Smooth muscle cell (in vitro differentiated cells): ENCODE measurements around the gene TBC1D1. TPM values are rescaled to one million over a fixed set of nuclear protein-coding genes. Genes with fewer than 3 reads are reported as not detected.

Experiments
- DNase-seq: peaks from one replicate; lab custom pipeline; 2025; ENCODE audit not compliant: unreplicated experiment; lab: John Stamatoyannopoulos, UW
- H2AFZ ChIP-seq: fragments of 200-600 bp; sonication (generic); 2 replicates; pipeline ENCODE4 v1.6.0; 2016; ENCODE audit warnings: antibody characterized with exemption, low read depth, mild to moderate bottlenecking
- H3F3A ChIP-seq: fragments of 200-600 bp; sonication (generic); 2 replicates; pipeline ENCODE4 v1.6.0; 2017; ENCODE audit warnings: antibody characterized with exemption, low read depth
- H3K27ac ChIP-seq: fragments of 200-600 bp; sonication (generic); 2 replicates; pipeline ENCODE4 v1.5.1; 2016; ENCODE audit warnings: low read depth, mild to moderate bottlenecking
- H3K27me3 ChIP-seq: fragments of 200-600 bp; sonication (generic); 2 replicates; pipeline ENCODE4 v1.6.1; 2016; ENCODE audit warnings: low read depth, mild to moderate bottlenecking
- H3K36me3 ChIP-seq: fragments of 200-600 bp; sonication (generic); 2 replicates; pipeline ENCODE4 v1.5.1; 2016; ENCODE audit warnings: low read depth
- H3K4me1 ChIP-seq: fragments of 200-600 bp; sonication (generic); 2 replicates; pipeline ENCODE4 v1.5.1; 2016; ENCODE audit warnings: low read depth
- H3K4me2 ChIP-seq: fragments of 200-600 bp; sonication (generic); 2 replicates; pipeline ENCODE4 v1.6.0; 2016; ENCODE audit warnings: mild to moderate bottlenecking
- H3K4me3 ChIP-seq: fragments of 200-600 bp; sonication (generic); 2 replicates; pipeline ENCODE4 v1.5.1; 2016; ENCODE audit warnings: mild to moderate bottlenecking
- H3K79me2 ChIP-seq: fragments of 200-600 bp; sonication (generic); 2 replicates; pipeline ENCODE4 v1.6.0; 2016; ENCODE audit warnings: low read depth, mild to moderate bottlenecking
- H3K9ac ChIP-seq: fragments of 200-600 bp; sonication (generic); 2 replicates; pipeline ENCODE4 v1.6.0; 2016; ENCODE audit warnings: low read depth
- H3K9me3 ChIP-seq: fragments of 200-600 bp; sonication (generic); replicated peaks from 2 replicates; pipeline ENCODE4 v1.5.1; 2016; ENCODE audit warnings: low read depth
- H4K20me1 ChIP-seq: fragments of 200-600 bp; sonication (generic); 2 replicates; pipeline ENCODE4 v1.6.0; 2016; ENCODE audit warnings: low read depth
- CTCF ChIP-seq: fragments of 200-600 bp; sonication (generic); IDR thresholded peaks from 2 replicates; pipeline ENCODE4 v1.5.1; 2017; ENCODE audit warnings: borderline replicate concordance, mild to moderate bottlenecking, antibody characterized with exemption; ENCODE audit not compliant: insufficient read depth, poor library complexity, severe bottlenecking
- WGBS: methylation state at CpG from one replicate; pipeline ENCODE4 v1.1.7; 2016; ENCODE audit warnings: low lambda C conversion rate; 5-methylcytosine and 5-hydroxymethylcytosine counted together
- polyA plus RNA-seq: library from polyadenylated mRNA; unstranded; fragments of >200 nt; fragmentation: Nextera tagmentation; extraction: Ambion mirVana; gene quantifications from 2 replicates; pipeline ENCODE4 v1.2.1, GENCODE V29; 2016
- total RNA-seq: library from RNA; depleted of rRNA; stranded (reverse); fragments of >200 nt; gene quantifications from 2 replicates; pipeline ENCODE4 v1.2.3, GENCODE V29; 2014

Gene TBC1D1
- total and polyA plus RNA-seq, 2 experiments from 2014 or later, result 81.5 to 117 TPM

- H2AFZ ChIP-seq, result no peak overlapping the region
- H3K4me3 ChIP-seq, result no peak overlapping the region
- 77% methylated on average over 4 of the region's 4 CpGs for WGBS
Observed at GRCh38 chr4:38036548-38036947, 145.7 kb downstream of the TBC1D1 start.

DNA sequence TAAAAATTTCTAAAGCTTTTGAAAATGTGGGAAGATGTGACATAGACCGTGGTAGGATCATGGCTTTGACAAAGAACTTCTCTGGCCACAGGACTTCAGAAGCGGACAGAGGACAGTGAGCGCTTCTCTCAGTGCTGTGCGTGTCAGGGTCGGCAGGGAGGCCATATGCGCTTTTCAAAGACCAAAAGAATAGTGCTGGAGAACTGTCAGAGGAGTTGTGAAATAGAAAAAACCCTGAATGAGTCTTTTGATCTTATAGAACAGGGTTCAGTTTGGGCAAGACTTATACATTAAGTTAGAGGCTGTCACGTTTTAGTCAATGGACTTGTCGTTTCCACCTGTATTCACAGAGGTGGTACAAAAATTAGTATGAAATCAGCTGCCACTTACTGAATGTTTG, 146.7 kb downstream of the TBC1D1 start:
- H3K27ac ChIP-seq, result no peak overlapping the region
- H3K27me3 ChIP-seq, result no peaks in the 10 kb centered on the region
- H3K4me3 ChIP-seq, result no peak overlapping the region
- TF ChIP-seq CTCF, result no peak
- 71% methylated on average over 8 of the region's 8 CpGs for WGBS
- H3K9me3 ChIP-seq, result no peaks in the 10 kb centered on the region
- no peak overlapping the region for H2AFZ ChIP-seq
- no peak overlapping the region for H3K4me2 ChIP-seq
- H3K36me3 ChIP-seq, result no peaks in the 10 kb centered on the region
- no peak overlapping the region for H3K9ac ChIP-seq
- DNase-seq, result no peak
- no peaks in the 10 kb centered on the region for H3K79me2 ChIP-seq
- no peaks in the 10 kb centered on the region for H4K20me1 ChIP-seq
- H3K4me1 ChIP-seq, result no peaks in the 10 kb centered on the region
- H3F3A ChIP-seq, result no peaks in the 10 kb centered on the region

More at GRCh38 chr4:38036548-38036947, 145.7 kb downstream of the TBC1D1 start:
- H3K27me3 ChIP-seq, result no peaks in the 10 kb centered on the region
- H4K20me1 ChIP-seq, result no peaks in the 10 kb centered on the region
- no peaks in the 10 kb centered on the region for H3K79me2 ChIP-seq
- H3K4me2 ChIP-seq, result no peak overlapping the region
- no peak overlapping the region for H3K9ac ChIP-seq
- no peak overlapping the region for H3K27ac ChIP-seq
- no peak for TF ChIP-seq CTCF
- no peak for DNase-seq
- H3K9me3 ChIP-seq, result no peaks in the 10 kb centered on the region
- H3K4me1 ChIP-seq, result no peaks in the 10 kb centered on the region
- H3K36me3 ChIP-seq, result no peaks in the 10 kb centered on the region
- H3F3A ChIP-seq, result no peaks in the 10 kb centered on the region

DNA sequence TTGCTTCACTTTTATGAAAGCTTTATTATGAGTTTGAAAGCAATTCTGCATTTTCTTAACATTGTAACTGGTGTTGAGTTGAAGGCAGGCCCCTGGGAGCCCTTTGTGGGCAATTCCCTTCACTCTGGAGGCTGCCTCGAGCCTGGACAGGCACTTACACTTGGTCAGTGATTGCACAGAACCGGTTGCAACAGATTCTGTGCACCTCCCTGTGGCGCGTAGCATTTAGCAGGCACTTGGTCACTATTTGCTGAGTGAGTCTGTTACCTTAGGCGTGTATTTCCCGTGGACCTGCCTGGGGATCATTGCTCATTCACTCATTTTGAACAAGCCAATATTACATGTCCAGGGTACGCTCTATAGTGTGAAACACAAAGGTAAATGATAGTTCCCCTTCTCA, 149.7 kb downstream of the TBC1D1 start:
- Histone ChIP-seq H3K9ac (no peak overlapping the region), H3K4me1 (no peaks in the 10 kb centered on the region), H3K27me3 (no peaks in the 10 kb centered on the region), H3K4me3 (no peak overlapping the region), H3K27ac (no peak overlapping the region), H3K4me2 (no peak overlapping the region), H3K36me3 (no peaks in the 10 kb centered on the region), H3K79me2 (no peaks in the 10 kb centered on the region), H3K9me3 (no peaks in the 10 kb centered on the region), H2AFZ (no peak overlapping the region), H4K20me1 (no peaks in the 10 kb centered on the region), H3F3A (no peaks in the 10 kb centered on the region)
- whole genome bisulfite sequencing, result 88% methylated on average over 7 of the region's 7 CpGs
- no peak for TF ChIP-seq CTCF
- DNase-seq, result no peak

DNA sequence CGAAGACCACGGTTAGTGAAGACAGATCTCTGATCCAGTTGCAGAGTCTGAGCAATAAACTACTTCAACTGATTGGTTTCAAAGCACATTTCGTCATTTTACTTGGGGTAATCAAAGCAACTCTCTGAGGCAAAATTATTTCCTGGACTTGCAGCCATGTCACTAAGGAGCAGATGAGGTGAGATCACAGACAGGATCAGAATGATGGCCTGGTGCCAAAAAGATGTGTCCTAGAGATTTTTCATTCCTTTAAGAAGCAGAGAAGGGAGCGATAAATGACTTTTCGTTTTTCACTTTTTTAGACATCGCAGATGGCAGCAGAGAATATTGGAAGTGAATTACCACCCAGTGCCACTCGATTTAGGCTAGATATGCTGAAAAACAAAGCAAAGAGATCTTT, 153.2 kb downstream of the TBC1D1 start:
- 94% methylated on average over 7 of the region's 7 CpGs for WGBS
- H3K27me3 ChIP-seq, result no peaks in the 10 kb centered on the region
- H4K20me1 ChIP-seq, result no peaks in the 10 kb centered on the region

More for the DNA sequence above, 153.2 kb downstream of the TBC1D1 start:
- DNase-seq, result no peak
- Histone ChIP-seq H3K4me2 (no peak overlapping the region), H3F3A (peaks cover 7% of the 10 kb centered on the region), H2AFZ (no peak overlapping the region), H3K79me2 (no peaks in the 10 kb centered on the region), H3K27ac (no peak overlapping the region), H3K9ac (no peak overlapping the region), H3K4me3 (no peak overlapping the region), H3K9me3 (no peaks in the 10 kb centered on the region), H3K4me1 (no peaks in the 10 kb centered on the region), H3K36me3 (no peaks in the 10 kb centered on the region)
- no peak for TF ChIP-seq CTCF
